ENCODE measurements around the gene STXBP1. TPM values are rescaled to one million over a fixed set of nuclear protein-coding genes. Genes with fewer than 3 reads are reported as not detected.

STXBP1 gene
- polyA plus RNA-seq (ENCODE audit: insufficient read length) = 13.7 TPM

DNA sequence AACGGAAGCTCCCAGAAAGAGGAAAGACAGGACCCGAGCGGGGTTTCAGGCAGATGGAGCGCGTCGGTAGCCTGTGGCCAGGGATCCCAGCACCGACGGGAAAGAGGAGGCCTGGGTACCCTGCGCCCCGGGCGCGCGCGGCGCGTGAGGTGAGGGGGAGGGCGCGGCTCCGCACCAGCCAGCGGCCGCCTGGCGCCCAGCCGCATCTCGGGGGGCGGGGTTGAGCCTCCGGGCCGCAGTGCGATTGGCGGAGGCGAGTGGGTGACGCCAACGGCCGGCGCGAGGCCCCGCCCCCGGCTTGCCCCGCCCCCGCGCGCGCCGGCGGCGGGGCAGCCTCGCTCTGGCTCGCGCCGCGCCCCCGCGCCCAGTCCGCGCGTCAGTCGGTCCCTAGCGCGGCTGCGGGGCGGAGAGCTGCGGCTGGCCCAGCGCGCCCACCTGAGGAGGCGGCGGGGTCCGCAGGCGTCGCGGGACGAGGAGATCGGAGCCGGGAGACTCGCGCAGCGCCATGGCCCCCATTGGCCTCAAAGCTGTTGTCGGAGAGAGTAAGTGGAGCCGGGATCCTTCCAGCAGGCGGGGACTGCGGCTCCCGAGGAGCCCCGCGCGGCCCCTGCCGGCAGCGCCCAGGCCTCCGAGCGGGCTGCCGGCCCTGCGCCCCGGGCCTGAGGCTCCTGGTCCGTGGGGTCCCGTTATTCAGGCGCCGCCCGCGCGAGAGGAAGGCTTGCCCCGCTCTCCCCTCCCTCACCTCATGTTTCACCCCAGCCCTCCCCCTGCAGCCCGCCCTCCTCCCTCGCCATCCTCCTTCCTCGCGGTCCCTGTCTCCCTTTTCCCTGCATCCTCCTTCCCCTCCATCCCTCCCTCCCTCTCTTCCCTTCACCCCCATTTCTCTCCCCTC, at the start of gene STXBP1:
STXBP1 (plus strand) TSS at position 379 of the 892 bp plus-strand sequence; CDS start at position 506, 127 bp downstream.
- peak; percentile 53 for DNase-seq (ENCODE audit: low read depth)

GRCh38 chr9:127562279-127562796, 49.7 kb upstream of the STXBP1 start:
- no peak for DNase-seq (ENCODE audit: low read depth)

DNA sequence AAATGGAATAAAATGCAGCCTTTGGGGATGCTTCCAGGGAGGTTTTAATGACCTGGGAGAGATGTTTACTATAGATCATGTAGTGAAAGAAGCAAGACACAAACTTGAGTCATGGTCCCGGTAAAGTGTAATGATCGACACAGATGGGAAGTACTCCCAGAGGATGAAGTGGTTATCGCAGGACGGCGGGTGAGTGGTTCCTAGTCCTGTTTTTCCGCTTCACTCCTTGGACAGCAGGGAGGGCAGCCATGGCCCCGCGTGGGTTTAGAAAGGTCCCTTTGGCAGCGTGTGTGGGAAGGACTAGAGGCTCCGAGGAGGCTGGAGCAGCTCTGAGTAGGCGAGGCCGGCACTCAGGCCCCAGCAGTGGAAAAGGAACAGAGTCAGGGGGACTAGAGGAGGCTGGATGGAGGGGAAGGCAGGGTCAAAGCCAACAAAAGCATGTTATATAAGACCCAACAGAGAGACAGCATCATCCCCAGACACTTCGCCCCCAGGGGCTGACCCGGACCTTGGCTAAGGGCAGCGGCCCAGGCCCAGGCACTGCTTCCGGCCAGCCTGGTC, 49.2 kb upstream of the STXBP1 start:
- no peak for DNase-seq (ENCODE audit: low read depth)

DNA sequence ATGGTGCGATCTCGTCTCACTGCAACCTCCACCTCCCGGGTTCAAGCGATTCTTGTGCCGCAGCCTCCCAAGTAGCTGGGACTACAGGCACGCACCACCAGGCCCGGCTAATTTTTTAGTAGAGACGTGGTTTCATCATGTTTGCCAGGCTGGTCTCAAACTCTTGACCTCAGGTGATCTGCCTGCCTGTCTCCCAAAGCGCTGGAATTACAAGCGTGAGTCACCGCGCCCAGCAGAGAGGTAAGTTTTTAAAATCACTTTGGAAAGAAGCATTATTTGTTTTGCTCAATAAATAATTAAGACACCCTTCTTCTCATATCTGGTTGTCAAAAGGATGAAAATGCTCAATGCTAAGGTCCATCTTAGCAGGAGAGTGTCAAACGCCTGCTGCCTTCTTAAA, 48.5 kb upstream of the STXBP1 start:
- DNase-seq (ENCODE audit: low read depth) = no peak

DNA sequence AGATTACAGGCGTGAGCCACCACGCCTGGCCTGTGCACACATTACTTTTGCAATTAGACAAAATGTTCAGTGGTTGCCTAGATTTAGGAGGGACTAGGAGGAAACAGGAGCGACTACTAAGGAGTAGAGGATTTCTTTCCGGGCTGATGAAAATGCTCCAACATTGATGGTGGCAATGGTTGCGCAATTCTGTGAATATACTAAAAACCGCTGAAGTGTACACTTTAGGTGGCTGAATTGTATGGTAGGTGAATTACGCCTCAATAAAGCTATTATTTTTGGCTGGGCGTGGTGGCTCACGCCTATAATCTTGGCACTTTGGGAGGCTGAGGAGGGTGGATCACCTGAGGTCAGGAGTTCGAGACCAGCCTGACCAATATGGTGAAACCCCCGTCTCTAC, 46.8 kb upstream of the STXBP1 start:
- no peak for DNase-seq (ENCODE audit: low read depth)

GRCh38 chr9:127566351-127567001, 45.6 kb upstream of the STXBP1 start:
- DNase-seq (ENCODE audit: low read depth) = no peak

GRCh38 chr9:127567035-127567729, 44.9 kb upstream of the STXBP1 start:
- DNase-seq (ENCODE audit: low read depth) = no peak

DNA sequence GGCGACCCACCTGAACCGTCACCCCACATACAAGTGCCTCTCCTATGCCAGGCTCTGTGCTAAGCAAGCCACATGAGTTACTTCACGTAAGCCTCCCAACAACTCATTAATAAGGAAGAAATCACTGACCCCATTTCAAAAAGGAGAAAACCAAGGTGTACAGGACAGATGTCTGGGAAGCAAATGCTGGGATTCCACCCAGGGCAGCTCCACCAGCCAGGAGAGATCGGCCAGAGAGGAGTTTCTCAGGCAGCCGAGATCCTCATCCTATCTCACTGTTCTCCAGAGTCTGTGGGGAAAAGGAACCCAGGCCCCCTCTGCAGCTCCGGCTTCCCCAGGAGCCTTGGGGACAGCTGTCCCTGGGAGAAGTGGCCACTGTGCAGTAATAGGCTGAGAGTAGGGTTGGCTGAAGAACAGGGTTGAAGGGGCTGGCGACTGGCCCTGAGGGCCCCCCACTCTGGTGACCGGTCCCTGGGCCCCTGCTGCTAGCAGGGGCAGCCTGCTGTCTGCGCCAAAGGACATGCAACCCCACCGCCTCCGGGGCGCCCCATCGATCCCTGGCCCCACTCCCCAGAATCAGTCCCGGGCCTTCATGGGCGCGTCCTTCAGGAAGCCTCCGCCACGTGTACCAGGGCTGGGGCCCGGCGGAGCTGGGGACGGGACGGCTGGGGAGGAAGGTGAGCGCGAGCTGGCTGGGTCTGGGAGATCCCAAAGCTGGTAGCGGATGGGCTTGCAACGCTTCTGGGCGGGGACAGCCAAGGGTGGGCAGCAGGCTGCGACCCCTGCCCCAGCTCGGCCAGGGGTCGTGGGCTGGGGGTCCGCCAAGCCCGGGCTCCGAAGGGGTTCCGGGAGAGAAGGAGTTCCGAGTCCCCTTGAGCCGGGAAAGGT, 44.1 kb upstream of the STXBP1 start:
- no peak for DNase-seq (ENCODE audit: low read depth)

GRCh38 chr9:127568618-127568970, 43.5 kb upstream of the STXBP1 start:
- no peak for DNase-seq (ENCODE audit: low read depth)

DNA sequence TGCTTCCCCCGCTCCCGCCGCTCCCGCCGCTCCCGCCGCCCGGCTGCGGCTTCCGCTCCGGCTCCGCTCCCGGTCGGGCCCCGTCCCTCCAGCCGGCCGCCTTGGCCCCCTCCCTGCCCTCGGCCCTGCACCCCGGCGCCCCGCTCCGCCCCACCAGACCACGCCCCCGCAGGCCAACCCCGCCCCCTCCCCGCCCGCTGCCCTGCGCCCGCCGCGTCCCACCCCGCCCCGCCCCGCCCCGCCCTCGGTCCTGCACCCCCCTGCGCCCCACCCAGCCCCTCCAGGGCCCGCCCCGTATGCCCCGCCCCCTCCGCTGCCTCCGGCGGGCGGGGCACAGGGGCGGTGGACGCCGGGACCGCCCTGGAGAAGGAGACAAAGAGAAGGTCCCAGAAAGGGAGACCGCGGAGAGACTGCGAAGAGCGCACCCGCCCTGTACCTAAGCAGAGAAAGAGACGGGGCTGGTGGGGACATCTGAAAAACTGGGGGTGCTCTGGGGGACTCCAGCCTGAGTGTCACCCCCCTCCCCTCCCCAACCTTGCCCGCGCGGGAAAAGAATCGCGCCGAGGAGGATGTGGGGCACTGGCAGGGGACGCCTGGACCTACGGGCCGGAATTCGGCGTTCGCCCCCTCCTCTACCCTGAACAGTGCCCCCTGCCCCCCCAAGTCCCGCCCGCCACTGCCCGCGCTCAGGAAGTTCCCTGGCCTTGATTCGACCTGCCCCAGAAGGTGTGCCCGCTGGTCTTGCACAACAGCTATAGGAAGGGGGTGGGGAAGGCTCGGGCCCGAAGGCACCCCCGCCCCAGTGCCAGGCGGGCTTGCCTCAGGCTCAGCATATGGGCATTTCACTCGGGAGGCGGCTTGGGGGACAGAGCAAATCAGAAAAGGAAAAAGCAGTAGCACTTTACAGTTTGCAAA, 42.8 kb upstream of the STXBP1 start:
- no peak for DNase-seq (ENCODE audit: low read depth)

DNA sequence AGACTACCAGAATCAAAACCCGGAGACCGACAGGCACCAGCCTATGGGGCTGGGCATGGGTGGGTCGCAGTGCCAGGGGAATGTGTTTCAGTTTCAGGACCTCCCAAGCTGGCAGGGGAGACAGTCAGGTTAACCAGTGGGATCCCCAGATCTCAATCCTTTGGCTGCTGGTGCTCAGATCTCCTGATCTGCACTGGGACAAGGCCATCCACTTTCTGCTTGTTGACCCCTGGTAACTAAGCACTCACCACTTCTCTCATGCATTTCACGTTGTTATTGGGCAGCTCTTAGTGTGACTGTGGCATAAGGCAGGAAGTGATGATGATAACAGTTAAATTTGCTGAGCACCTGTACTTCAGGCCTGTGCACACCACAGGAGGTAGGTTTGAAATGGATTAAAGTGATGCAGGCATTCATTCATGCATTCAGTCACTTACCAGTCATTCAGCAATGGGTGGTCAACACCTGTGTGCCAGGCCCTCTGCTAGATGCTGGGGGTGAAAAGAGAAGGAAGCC, 42.1 kb upstream of the STXBP1 start:
- no peak for DNase-seq (ENCODE audit: low read depth)

DNA sequence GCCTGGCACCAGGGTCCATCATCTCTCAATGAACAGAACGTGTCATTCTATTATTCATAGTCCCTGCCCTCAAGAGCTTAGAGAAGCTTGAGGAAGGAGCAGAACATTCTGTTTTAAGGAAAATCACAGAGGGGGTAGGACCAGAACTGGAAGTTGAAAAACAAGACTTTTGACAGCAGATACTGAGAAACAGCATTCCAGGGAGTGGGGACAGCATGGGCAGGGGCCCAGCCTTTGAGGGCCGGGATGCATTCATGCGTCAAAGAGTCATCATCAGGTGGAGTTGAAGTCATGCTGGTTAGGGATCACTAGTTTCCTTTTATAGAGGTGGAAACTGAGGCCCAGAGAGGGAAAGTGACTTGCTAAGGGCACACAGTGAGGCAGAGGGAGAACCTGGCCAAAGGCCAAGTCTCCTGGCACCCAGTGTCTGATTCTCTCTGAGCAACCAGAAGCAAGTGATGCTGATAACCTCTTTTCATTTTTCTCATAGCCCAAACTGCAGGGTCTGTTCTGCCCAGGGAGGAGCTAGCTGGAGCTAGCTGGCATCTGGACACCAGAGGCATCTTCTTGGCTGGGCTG, 41.5 kb upstream of the STXBP1 start:
- no peak for DNase-seq (ENCODE audit: low read depth)

GRCh38 chr9:127571971-127572370, 40.1 kb upstream of the STXBP1 start:
- no peak for DNase-seq (ENCODE audit: low read depth)

DNA sequence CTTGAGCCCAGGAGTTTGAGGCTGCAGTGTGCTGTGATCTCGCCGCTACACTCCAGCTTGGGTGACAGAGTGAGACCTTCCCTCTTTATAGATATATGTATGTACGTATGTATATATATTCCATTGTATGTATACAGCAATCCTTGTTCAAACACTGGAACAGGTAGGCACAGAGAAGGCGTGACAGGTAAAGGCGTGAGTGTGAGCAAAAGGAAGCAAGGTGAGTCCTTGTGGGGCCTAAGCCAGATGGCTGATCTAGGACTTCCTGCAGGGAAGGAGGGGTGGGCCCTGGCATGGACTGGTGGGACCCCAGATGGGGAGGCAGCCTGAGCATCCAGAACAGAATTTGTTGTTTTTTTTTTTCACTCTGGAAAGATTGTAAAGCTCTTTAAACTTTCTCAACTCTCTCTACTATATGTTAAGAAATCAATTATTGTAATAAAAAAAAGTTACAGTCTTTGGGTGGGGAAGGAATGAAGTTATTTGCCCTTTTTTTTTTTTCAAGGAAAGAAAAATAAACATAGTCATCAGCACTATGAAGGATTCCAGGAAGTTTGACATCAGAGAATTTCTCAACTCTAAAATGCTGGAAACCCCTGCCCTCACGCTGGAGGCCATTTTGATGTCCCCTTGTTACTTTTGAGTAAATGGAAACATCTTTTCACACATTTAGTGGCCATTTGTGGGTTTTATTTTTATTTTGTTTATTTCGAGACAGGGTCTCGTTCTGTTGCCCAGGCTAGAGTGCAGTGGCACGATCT, 38.9 kb upstream of the STXBP1 start:
- DNase-seq (ENCODE audit: low read depth) = no peak

GRCh38 chr9:127574072-127574993, 37.7 kb upstream of the STXBP1 start:
- no peak for DNase-seq (ENCODE audit: low read depth)

DNA sequence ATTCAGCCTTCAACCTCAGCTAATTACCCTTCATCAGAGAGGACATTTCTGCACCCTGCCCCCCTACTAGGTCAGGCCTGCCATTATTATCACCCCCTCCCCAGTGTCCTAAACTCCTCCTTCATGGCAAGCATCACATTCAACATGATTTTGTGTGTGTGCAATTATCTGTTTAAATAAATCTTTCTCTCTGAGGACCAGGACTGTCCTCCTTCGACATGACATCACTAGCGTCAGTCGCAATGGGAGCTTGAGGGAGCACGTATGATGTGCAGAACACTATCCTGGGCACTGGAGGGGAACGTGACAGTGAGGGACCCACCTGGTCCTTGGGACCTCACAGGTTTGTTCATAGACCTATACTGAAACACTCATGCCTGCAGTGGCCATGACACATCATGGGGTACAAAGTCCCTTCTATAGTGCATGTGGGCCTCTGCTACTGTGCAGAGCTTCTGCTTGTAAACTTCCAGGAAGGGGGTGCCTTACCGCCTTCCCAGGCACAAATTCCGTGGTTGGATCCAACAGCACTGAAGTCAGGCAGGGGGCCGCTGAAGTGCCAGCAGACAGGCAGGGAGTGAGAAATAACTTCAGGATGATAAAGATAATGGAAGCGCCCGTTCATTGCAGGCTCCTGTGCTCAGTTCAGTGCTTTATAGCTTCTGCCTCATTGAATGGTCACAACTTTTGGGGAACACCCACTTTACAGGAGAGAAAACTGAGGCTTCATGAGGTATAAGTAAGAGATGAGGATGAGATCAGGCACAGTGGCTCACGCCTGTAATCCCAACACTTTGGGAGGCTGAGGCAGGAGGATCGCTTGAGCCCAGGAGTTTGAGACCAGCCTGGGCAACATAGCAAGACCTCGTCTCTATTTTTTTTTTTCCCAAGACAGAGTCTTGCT, 36.0 kb upstream of the STXBP1 start:
- DNase-seq (ENCODE audit: low read depth) = no peak
